HG03066 (cell line): ENCODE measurements around the gene KEAP1.

ENCODE experiments used
- ATAC-seq: cut with Tn5 transposase; IDR thresholded peaks from one replicate; pipeline ENCODE4 v1.9.1; 2021; ENCODE audit warnings: low read depth; ENCODE audit not compliant: unreplicated experiment

KEAP1 gene

GRCh38 chr19:10452726-10453618 lies 50.2 kb downstream of the KEAP1 start:
- ATAC-seq = no peak

- no peak for ATAC-seq
These were observed 52.1 kb downstream of the KEAP1 start for GRCh38 chr19:10450853-10451609.

GRCh38 chr19:10450191-10450852 lies 52.8 kb downstream of the KEAP1 start:
- no peak for ATAC-seq

GRCh38 chr19:10449037-10449436 lies 54.1 kb downstream of the KEAP1 start:
- no peak for ATAC-seq

- no peak for ATAC-seq
These were observed 60.5 kb downstream of the KEAP1 start for GRCh38 chr19:10442698-10443097.

- ATAC-seq = no peak
These were observed 63.6 kb downstream of the KEAP1 start for GRCh38 chr19:10439588-10439987.
